BE2C (cell line): Measurements from ENCODE around the gene FBXL19.

ENCODE experiments used
- DNase-seq: peaks from one replicate; pipeline ENCODE4 v3.0.0-alpha.2; 2020
- H3K27me3 ChIP-seq: fragments of 250-450 bp; sonication (Bioruptor Pico); 2 replicates; pipeline ENCODE4 v1.5.1; 2020; ENCODE audit warnings: mild to moderate bottlenecking
- H3K36me3 ChIP-seq: fragments of 250-450 bp; sonication (Bioruptor Pico); 2 replicates; pipeline ENCODE4 v1.5.1; 2020; ENCODE audit warnings: mild to moderate bottlenecking
- H3K4me1 ChIP-seq: fragments of 250-450 bp; sonication (Bioruptor Pico); 2 replicates; pipeline ENCODE4 v1.5.1; 2020
- H3K4me3 ChIP-seq: 2 replicates; pipeline ENCODE4 v1.5.1; 2011; ENCODE audit warnings: low read depth, low read length
- H3K9me3 ChIP-seq: fragments of 250-450 bp; sonication (Bioruptor Pico); 2 replicates; pipeline ENCODE4 v1.5.1; 2020
- CTCF ChIP-seq: IDR thresholded peaks from 2 replicates; pipeline ENCODE4 v1.5.1; 2012; ENCODE audit warnings: mild to moderate bottlenecking, low read depth, low read length

FBXL19 gene

GRCh38 chr16:30882429-30883310, 40.7 kb upstream of the FBXL19 start:
- no peaks in the 10 kb centered on the region for H3K9me3 ChIP-seq
- H3K27me3 ChIP-seq, result no peaks in the 10 kb centered on the region
- no peak for DNase-seq
- no peak overlapping the region for H3K4me3 ChIP-seq
- TF ChIP-seq CTCF, result no peak
- no peaks in the 10 kb centered on the region; the same call in 1 of the 2 replicates for H3K4me1 ChIP-seq
- peaks cover 9% of the 10 kb centered on the region for H3K36me3 ChIP-seq

GRCh38 chr16:30884760-30885159, 38.6 kb upstream of the FBXL19 start:
- Histone ChIP-seq H3K4me3 (no peak overlapping the region), H3K27me3 (no peaks in the 10 kb centered on the region), H3K4me1 (no peaks in the 10 kb centered on the region; the same call in 1 of the 2 replicates), H3K9me3 (no peaks in the 10 kb centered on the region), H3K36me3 (peaks cover 17% of the 10 kb centered on the region)
- no peak for DNase-seq
- no peak for TF ChIP-seq CTCF

- no peak for DNase-seq
- H3K27me3 ChIP-seq, result no peaks in the 10 kb centered on the region
- no peaks in the 10 kb centered on the region for H3K9me3 ChIP-seq
- H3K4me1 ChIP-seq, result no peaks in the 10 kb centered on the region; the same call in 1 of the 2 replicates
- H3K36me3 ChIP-seq, result peaks cover 17% of the 10 kb centered on the region
- no peak for TF ChIP-seq CTCF
- no peak overlapping the region for H3K4me3 ChIP-seq
Measured at GRCh38 chr16:30885196-30885595, 38.2 kb upstream of the FBXL19 start.

GRCh38 chr16:30886145-30886544, 37.2 kb upstream of the FBXL19 start:
- no peaks in the 10 kb centered on the region; the same call in 1 of the 2 replicates for H3K4me1 ChIP-seq
- no peak for TF ChIP-seq CTCF
- no peaks in the 10 kb centered on the region for H3K27me3 ChIP-seq
- no peak overlapping the region for H3K4me3 ChIP-seq
- DNase-seq, result no peak
- H3K9me3 ChIP-seq, result no peaks in the 10 kb centered on the region
- H3K36me3 ChIP-seq, result peaks cover 14% of the 10 kb centered on the region

GRCh38 chr16:30887927-30888326, 35.4 kb upstream of the FBXL19 start:
- H3K4me1 ChIP-seq, result no peaks in the 10 kb centered on the region; the same call in 1 of the 2 replicates
- no peaks in the 10 kb centered on the region for H3K27me3 ChIP-seq
- DNase-seq, result no peak
- no peaks in the 10 kb centered on the region for H3K9me3 ChIP-seq
- H3K36me3 ChIP-seq, result peaks cover 13% of the 10 kb centered on the region
- H3K4me3 ChIP-seq, result no peak overlapping the region
- no peak for TF ChIP-seq CTCF

GRCh38 chr16:30888856-30889499, 34.4 kb upstream of the FBXL19 start:
- Histone ChIP-seq H3K9me3 (no peaks in the 10 kb centered on the region), H3K36me3 (peaks cover 13% of the 10 kb centered on the region), H3K4me1 (no peaks in the 10 kb centered on the region), H3K27me3 (no peaks in the 10 kb centered on the region), H3K4me3 (no peak overlapping the region)
- TF ChIP-seq CTCF, result no peak
- DNase-seq, result no peak
